ENCODE measurements around the gene IQSEC1. TPM values are rescaled to one million over a fixed set of nuclear protein-coding genes. Genes with fewer than 3 reads are reported as not detected.

Gene IQSEC1
- total and polyA plus RNA-seq, 9 of the 15 experiments (the other 6 are each of a cell fraction or from before 2014, with no cell fraction given) = 0.56 to 39.0 (median 6.8) TPM

GRCh38 chr3:13074006-13074375, 762 bp upstream of the IQSEC1 start (continued):
- TF ChIP-seq MGA (IDR thresholded peaks at IDR 0.05) (peak; percentile 75), CEBPG (CRISPR knock-in tag; IDR thresholded peaks at IDR 0.05) (peak; percentile 79; the same call in 1 of the 2 replicates), CEBPG (tag; conservative IDR thresholded peaks at IDR 0.05 in 1 of 2, IDR thresholded peaks at IDR 0.05 in 1 of 2) (peak in 1 of 2 experiments; percentile 38; a peak in 1 of 4 replicates), CEBPB (tag; IDR thresholded peaks at IDR 0.05) (peak; percentile 65), E2F6 (IDR thresholded peaks at IDR 0.05; ENCODE audit: borderline replicate concordance in 1 of 2, extremely low read depth in 1 of 2, insufficient read depth in 1 of 2, insufficient read length in 1 of 2, low read depth in 1 of 2, low read length in 1 of 2, poor library complexity in 1 of 2, severe bottlenecking in 1 of 2) (peak; percentile 24 to 34), SIX5 (IDR thresholded peaks at IDR 0.05; ENCODE audit: borderline replicate concordance in 1 of 2, insufficient read depth in 1 of 2, low read depth in 1 of 2, low read length in 2 of 2) (no peak), SIRT6 (IDR thresholded peaks at IDR 0.05; ENCODE audit: low read depth, low read length) (no peak), GTF2F1 (IDR thresholded peaks at IDR 0.05; ENCODE audit: low read depth, low read length) (no peak)
